ENCODE measurements around the gene CRCP.
"Not testable (repeated sequence)": the region's sequence is repeated elsewhere in the genome, so short reads cannot be mapped to it uniquely, and the experiment has no call there.

DNA sequence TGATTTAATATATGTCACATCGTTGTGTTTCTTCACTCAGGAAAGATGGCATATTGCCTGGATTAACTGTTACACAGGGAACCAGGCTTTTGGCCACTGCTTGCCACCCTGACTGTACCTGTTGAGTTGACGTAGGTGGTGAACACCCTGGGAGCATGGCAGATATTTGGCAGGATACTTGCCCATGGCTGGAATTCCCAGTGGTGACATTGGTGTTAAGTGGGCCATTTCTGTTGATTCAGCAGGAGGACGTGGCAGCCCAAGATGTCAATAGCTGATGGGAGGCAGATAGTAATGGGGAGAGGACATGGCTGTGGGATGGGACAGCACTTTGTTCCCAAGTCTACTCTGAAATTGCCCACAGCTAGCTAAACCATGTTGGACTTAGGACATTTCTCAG is 12.5 kb downstream of the CRCP start:
- TF ChIP-seq, protein P1, sequence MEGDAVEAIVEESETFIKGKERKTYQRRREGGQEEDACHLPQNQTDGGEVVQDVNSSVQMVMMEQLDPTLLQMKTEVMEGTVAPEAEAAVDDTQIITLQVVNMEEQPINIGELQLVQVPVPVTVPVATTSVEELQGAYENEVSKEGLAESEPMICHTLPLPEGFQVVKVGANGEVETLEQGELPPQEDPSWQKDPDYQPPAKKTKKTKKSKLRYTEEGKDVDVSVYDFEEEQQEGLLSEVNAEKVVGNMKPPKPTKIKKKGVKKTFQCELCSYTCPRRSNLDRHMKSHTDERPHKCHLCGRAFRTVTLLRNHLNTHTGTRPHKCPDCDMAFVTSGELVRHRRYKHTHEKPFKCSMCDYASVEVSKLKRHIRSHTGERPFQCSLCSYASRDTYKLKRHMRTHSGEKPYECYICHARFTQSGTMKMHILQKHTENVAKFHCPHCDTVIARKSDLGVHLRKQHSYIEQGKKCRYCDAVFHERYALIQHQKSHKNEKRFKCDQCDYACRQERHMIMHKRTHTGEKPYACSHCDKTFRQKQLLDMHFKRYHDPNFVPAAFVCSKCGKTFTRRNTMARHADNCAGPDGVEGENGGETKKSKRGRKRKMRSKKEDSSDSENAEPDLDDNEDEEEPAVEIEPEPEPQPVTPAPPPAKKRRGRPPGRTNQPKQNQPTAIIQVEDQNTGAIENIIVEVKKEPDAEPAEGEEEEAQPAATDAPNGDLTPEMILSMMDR (IDR thresholded peaks at IDR 0.05), result not testable (repeated sequence)
- not testable (repeated sequence) for TF ChIP-seq CEBPB (IDR thresholded peaks at IDR 0.05); SMC3 (IDR thresholded peaks at IDR 0.05); MYC (IDR thresholded peaks at IDR 0.05; ENCODE audit: borderline replicate concordance, low read length); ZFP36 (IDR thresholded peaks at IDR 0.05; ENCODE audit: borderline replicate concordance, partially characterized antibody); POLR2A (IDR thresholded peaks at IDR 0.05; ENCODE audit: low read length); GATA3 (IDR thresholded peaks at IDR 0.05; ENCODE audit: borderline replicate concordance); JUN (IDR thresholded peaks at IDR 0.05)
- TF ChIP-seq, protein P2, sequence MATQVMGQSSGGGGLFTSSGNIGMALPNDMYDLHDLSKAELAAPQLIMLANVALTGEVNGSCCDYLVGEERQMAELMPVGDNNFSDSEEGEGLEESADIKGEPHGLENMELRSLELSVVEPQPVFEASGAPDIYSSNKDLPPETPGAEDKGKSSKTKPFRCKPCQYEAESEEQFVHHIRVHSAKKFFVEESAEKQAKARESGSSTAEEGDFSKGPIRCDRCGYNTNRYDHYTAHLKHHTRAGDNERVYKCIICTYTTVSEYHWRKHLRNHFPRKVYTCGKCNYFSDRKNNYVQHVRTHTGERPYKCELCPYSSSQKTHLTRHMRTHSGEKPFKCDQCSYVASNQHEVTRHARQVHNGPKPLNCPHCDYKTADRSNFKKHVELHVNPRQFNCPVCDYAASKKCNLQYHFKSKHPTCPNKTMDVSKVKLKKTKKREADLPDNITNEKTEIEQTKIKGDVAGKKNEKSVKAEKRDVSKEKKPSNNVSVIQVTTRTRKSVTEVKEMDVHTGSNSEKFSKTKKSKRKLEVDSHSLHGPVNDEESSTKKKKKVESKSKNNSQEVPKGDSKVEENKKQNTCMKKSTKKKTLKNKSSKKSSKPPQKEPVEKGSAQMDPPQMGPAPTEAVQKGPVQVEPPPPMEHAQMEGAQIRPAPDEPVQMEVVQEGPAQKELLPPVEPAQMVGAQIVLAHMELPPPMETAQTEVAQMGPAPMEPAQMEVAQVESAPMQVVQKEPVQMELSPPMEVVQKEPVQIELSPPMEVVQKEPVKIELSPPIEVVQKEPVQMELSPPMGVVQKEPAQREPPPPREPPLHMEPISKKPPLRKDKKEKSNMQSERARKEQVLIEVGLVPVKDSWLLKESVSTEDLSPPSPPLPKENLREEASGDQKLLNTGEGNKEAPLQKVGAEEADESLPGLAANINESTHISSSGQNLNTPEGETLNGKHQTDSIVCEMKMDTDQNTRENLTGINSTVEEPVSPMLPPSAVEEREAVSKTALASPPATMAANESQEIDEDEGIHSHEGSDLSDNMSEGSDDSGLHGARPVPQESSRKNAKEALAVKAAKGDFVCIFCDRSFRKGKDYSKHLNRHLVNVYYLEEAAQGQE (IDR thresholded peaks at IDR 0.05), result not testable (repeated sequence)

Measured in A549 (cell line).